Femur (tissue), 1 donor: ENCODE measurements around the gene FRS2.

Experiments used
- DNase-seq: peaks from one replicate; pipeline ENCODE4 v3.0.0-alpha.2; 2017

Gene FRS2

GRCh38 chr12:69466867-69467266 is 3.3 kb upstream of the FRS2 start:
- no peak for DNase-seq

DNA sequence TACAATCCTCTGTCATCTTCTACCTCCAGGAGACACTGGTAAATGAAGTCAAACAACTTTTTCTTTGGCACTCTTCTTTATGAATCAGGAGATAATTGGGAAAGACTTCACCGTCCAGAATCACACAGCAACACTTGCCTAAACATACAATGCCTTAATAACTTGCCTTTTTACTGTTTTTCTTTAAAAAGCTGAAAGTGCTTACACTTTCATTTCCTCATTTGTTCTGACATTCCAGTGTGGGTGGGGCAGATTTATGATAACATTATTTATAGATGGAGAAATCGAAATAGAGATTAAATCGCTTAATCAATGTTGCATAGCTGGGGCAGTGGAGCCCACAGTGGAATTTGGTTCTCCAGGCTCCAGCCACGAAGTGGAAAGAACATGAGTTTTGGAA is 2.8 kb upstream of the FRS2 start:
- DNase-seq: no peak

DNA sequence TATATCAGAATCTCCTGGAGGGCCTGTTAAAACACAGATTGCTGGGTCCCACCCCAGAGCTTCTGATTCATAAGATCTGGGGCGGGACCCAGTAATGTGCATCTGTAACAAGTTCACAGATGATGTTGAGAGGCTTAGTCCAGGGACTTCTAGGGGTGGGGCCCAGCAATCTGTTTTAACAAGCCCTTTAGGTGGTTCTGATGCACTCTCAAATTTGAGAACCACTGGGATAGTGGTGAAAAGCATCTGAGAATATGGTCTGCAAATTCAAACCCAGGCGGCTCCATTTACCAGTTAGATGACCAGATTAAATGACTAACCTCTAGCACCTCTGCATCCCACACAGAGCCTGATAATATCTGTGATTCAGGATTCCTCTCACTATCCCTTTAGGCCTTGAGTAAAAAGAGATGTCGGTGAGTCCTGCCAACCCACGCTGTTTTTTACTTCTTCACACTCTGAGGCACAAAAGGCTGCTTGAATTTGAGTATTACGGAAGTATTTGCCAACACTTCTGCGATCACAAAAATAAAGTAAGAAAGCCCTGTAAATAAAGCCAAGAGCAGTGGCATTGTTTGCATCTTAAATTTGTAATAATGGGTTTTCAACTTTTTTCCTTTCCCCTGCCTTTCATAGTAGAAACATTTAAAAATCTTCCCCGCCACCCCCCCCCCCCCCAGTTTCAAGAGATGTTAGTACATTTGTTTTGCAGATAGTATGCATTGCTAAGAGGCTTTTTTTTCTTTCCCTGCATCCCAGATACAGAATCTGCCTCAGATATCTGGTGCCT is 1.8 kb upstream of the FRS2 start:
- no peak for DNase-seq

GRCh38 chr12:69469854-69470188 is 367 bp upstream of the FRS2 start:
- DNase-seq: no peak

DNA sequence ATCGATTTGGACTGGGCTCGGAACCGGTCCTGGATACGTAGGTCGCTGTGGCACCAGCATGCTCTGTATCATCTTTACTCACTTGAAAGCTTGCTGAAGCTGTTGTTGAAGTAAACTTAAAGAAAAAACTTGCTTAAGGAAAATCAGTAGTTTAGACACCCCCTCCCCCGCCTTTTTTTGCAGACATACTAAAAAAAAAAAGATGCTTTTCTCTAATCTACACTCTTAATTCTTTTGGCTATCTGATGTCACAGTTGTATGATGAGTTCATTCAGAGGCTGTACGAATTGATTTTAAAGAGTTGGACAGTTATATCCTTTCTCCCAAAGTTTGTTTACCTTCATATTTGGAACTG is 865 bp downstream of the FRS2 start:
- DNase-seq: no peak

- DNase-seq: no peak
Measured at GRCh38 chr12:69471667-69472385, 1.6 kb downstream of the FRS2 start.

- DNase-seq: no peak
Measured at GRCh38 chr12:69473262-69473661, 3.1 kb downstream of the FRS2 start.

DNA sequence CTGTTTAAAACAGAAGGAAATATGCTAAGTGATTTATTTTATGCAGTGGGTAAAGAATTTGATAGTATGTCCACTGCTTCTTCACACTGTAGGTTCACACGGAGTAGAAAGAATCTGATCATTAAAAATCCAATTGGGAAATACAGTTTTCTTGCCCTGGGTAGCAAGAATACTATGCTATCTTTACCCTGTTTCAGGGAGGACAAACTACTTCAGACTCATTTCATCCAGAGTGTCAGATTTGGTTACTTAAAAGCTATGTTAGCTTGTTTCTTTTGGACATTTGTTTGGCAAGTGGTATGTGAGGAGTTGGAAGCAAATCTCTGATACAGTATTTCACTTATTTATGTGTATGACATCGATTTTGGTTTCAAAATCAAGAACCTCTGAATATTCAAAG is 4.3 kb downstream of the FRS2 start:
- DNase-seq: no peak

DNA sequence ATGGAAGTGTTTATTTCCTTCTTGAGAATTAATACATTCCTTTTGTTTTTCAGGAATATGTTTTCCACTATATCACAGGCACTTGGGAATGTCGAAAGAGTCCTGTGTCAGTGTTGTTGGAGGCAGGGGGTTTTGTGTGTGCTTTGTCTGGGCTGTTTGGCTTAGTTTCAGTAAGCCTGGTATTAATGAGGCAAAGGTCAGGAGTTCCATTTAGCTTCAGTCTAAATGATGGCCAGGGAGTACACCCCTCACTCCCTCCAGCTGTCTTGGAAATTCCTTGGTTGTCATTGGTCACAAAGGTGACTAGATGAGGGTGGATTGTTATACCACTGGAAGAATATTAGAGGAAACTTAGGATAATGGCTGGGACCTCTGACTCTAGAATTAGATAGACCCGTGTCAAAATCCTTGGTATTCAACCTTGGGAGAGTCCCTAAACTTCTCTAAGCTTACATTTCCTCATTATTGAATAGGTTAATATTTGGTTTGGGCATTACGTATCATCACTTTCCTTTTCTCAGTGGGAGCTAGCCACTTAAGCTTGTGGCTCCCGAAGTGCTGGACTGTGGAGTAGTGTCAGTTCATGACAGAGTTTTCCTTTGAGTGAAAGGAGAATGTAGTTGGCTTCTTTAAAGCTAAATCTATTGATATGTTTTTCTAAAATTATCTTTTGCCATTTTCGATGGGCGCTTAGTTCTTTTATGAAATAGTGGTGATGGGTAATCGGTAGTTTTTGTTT is 5.2 kb downstream of the FRS2 start:
- DNase-seq: peak; percentile 29

DNA sequence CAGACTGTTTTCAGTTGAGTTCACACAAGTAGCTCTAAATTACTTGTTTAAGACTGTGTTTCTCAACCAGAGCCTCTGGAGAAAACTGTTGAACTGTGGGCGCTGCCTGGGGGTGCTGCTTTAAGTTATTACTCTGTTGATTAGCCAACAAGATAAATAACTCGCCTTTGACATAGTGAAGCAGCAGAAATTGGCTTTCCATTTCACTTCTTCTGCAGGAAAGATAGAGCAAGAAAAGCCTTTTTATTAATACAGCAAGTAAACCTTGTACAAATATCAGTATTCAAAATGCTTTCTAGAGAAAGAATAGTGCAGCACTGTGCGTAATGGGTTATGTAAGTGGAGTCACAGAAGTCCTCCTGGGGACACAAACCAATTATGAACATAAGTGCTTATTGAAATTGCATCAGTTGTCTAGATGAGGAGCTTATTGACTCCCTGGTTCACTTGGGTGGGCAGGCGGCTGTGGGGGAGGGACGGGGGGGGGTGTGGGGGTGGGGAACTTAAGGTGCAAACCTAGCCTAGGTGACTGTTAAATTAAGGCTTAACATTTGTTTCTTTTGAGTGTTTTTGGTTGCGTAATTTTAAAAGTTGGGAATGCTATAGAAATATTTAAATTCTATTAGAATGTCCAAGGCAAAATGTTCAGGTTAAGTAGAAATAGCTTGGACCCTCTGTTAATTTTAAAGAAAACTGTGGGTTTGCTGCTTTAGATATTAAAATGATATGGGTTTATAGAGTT is 6.3 kb downstream of the FRS2 start:
- no peak for DNase-seq

DNA sequence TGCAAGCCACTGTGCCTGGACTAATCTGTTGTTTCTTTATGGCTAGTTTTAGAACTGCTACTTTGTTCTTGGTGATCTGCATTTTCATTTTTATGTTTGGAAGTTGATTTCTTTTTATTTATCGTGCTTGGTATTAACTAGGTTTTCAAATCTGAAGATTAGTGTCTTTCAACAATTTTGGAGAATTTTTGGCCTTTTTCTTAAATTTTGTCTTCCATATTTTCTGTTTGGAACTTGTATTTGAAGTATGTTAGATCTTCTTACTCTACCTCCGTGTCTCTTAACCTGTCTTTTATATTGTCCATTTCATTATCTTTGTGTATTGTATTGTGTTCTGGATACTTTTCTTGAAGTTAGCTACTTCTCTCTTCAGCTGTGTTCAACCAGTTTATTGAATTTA is 9.5 kb downstream of the FRS2 start:
- DNase-seq: no peak

DNA sequence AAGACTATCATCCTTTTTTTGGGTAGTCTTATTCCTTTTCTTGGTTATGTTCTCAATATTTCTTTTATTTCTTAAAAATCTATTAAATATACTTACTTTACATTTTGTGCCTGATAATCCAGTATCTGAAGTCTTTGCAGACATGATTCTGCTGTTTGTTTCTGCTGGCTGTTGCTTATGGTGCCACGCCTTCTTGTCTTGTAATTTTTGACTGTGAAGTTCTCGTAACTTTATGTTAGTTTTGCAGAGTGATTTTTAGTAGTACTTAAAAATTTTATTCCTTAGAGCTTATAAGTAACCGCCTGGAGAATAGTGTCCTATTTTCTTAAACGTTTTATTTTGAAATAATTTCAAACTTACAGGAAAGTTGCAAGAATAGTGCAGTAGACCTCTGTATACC is 10.5 kb downstream of the FRS2 start:
- DNase-seq: no peak

GRCh38 chr12:69481133-69481532 is 10.9 kb downstream of the FRS2 start:
- no peak for DNase-seq

- DNase-seq: no peak
Measured at GRCh38 chr12:69483700-69484099, 13.5 kb downstream of the FRS2 start.

GRCh38 chr12:69484428-69484827 is 14.2 kb downstream of the FRS2 start:
- DNase-seq: no peak

- no peak for DNase-seq
Measured at GRCh38 chr12:69490920-69491643, 20.9 kb downstream of the FRS2 start.

GRCh38 chr12:69492739-69493138 is 22.6 kb downstream of the FRS2 start:
- no peak for DNase-seq

DNA sequence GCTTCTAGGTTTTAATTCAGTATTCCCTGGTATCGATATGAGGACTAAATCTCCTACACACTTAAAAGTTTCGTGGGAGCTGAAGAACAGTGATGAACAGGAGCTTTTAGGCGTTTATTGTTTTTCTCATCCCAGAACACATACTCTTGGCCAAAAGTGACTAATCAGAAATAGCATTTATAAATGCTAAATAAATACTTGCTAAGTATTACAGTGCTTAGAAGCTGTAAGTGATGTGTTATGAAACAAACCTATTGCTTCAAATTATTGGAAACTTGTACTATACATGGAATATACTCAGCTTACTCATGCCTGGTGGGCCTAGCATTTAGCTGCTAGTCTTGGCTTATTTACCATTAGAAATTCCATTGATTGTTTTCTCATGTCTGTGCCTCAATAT is 24.9 kb downstream of the FRS2 start:
- no peak for DNase-seq

GRCh38 chr12:69497308-69498026 is 27.3 kb downstream of the FRS2 start:
- DNase-seq: no peak

DNA sequence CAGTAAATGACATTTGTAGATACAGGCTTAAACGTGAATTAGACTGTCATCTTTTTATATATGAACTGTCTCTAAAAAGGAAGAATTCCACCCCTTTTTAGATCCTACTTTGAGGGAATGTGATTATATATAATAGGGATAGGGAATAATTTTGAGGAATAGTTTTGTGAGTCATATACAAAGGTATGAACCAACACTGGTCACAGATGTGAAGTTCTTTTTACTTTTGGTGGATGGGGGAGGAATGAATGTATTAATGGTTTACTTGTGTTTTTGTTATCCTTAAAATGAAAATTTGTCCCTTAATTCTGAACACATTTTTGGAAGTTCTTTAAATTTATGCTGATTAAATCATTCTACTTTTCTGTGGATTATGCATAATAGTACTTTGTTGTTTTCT is 30.4 kb downstream of the FRS2 start:
- no peak for DNase-seq

DNA sequence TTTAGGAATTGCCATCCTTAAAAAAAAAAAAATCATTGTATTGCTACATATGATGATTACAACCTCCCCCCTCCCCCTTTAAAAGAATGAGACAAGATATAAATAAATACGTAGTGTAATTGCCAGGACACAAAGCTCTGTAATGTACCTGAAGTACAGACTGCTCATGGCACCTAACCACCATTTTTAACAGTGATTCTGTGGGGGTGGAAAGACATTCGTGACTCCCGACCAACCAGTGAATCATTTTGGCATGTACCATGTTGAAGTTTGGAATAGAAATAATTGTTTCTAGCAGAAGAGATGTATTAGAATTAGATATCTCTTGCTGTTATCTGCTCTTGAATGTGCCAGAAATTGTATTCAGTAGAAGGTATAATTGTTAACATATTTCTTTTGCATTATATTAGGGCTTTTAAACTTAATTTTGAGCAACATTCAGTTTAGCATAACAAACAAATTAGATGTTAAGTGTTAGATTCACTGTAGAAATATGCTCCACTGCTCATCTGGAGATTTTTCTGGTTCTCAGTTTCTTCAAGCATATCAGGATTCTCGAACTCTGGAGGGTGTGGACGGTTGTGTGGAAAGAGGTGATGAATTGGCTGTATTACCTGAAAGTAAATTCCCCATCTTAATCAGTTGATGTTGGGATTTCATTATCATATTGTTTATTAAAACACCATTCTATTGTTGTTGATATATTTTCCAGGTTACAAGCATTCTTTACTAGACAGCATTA is 31.1 kb downstream of the FRS2 start:
- DNase-seq: no peak
